ENCODE data around the gene CARNS1. TPM values are rescaled to one million over a fixed set of nuclear protein-coding genes. Genes with fewer than 3 reads are reported as not detected.

Gene CARNS1
- total and polyA plus RNA-seq, 2 of the 8 experiments (the other 6 are each of a cell fraction or from before 2014, with no cell fraction given): 0.82 to 1.1 TPM

GRCh38 chr11:67466367-67466766, 50.9 kb downstream of the CARNS1 start:
- Histone ChIP-seq H2BK5ac (ENCODE audit: low read depth, low read length) (no peak overlapping the region), H4K5ac (ENCODE audit: insufficient read length, low read depth, low read length) (no peak overlapping the region), H3K23ac (ENCODE audit: insufficient read length) (no peak overlapping the region), H4K91ac (replicated peaks; ENCODE audit: insufficient read length, low read length) (no peak overlapping the region), H3K4ac (replicated peaks; ENCODE audit: insufficient read length, low read depth, low read length) (no peak overlapping the region), H3K9ac (replicated peaks in 1 of 4; ENCODE audit: extremely low read depth in 1 of 4, low read depth in 3 of 4, low read length in 3 of 4) (no peak overlapping the region), H3K23me2 (ENCODE audit: low read depth, low read length) (peaks cover 6% of the 10 kb centered on the region), H3K79me2 (ENCODE audit: control insufficient read depth in 1 of 2, insufficient read depth in 2 of 2, low read length in 2 of 2) (peaks cover 0 to 3% of the 10 kb centered on the region in 2 experiments; a peak in 2 of 4 replicates), H3K4me1 (replicated peaks in 1 of 4; ENCODE audit: control insufficient read depth in 3 of 4, insufficient read depth in 4 of 4, low read length in 3 of 4) (peaks cover 2 to 14% (median 6%) of the 10 kb centered on the region in 4 experiments; a peak in 6 of 7 replicates), H2BK15ac (ENCODE audit: low read length) (no peak overlapping the region), H2AFZ (ENCODE audit: low read length) (no peak overlapping the region), H3K27ac (ENCODE audit: low read depth, low read length) (no peak overlapping the region), H3K56ac (replicated peaks; ENCODE audit: insufficient read length, low read depth, low read length) (no peak overlapping the region), H2BK20ac (ENCODE audit: low read length) (no peak overlapping the region), H3K18ac (ENCODE audit: extremely low read depth, low read length) (no peak overlapping the region), H3K27me3 (replicated peaks in 1 of 4; ENCODE audit: control insufficient read depth in 3 of 4, extremely low read depth in 1 of 4, insufficient read depth in 3 of 4, low read length in 3 of 4) (no peaks in the 10 kb centered on the region), H3K79me1 (ENCODE audit: low read depth, low read length) (peaks cover 2% of the 10 kb centered on the region), H2BK120ac (replicated peaks; ENCODE audit: low read depth, low read length) (no peak overlapping the region), H4K20me1 (replicated peaks in 1 of 2; ENCODE audit: control insufficient read depth in 1 of 2, insufficient read depth in 2 of 2, low read length in 2 of 2) (peaks cover 0 to 3% of the 10 kb centered on the region in 2 experiments), H3K4me3 (ENCODE audit: extremely low read depth in 1 of 4, insufficient read depth in 2 of 4, low read depth in 3 of 4, low read length in 4 of 4) (no peak overlapping the region), H3K4me2 (ENCODE audit: insufficient read depth in 1 of 2, low read depth in 2 of 2, low read length in 2 of 2) (no peak overlapping the region), H3K9me3 (ENCODE audit: insufficient read depth in 2 of 2, low read depth in 1 of 2, low read length in 1 of 2) (no peaks in the 10 kb centered on the region), H3K14ac (ENCODE audit: insufficient read length) (no peak overlapping the region), H4K8ac (ENCODE audit: extremely low read depth, insufficient read depth, low read length) (no peak overlapping the region), H2AK5ac (ENCODE audit: low read depth, low read length) (no peak overlapping the region), H2BK12ac (ENCODE audit: low read depth, low read length) (no peak overlapping the region), H3K36me3 (ENCODE audit: control insufficient read depth in 2 of 4, insufficient read depth in 4 of 4, low read length in 3 of 4) (no peaks in the 10 kb centered on the region)
- CTCF ChIA-PET (ENCODE audit: partially characterized antibody): interaction anchor here (1.1 to 2.3 kb wide), 4 partner anchors 65 to 161 kb away, joined by 3 to 15 read pairs (median 6); partner anchors contain the start of gene PPP1CA
- POLR2A ChIA-PET (ENCODE audit: partially characterized antibody): interaction anchor here (0.6 to 2.3 kb wide), 11 partner anchors 10 to 65 kb away, joined by 3 to 15 read pairs (median 6); partner anchors contain the start of genes CABP4, CORO1B, GPR152 and PPP1CA
- no peak for TF ChIP-seq CHD2 (IDR thresholded peaks at IDR 0.05; ENCODE audit: low read length)
- TF ChIP-seq BRCA1 (IDR thresholded peaks at IDR 0.05; ENCODE audit: low read depth, low read length): no peak
- no peak for TF ChIP-seq KDM1A (IDR thresholded peaks at IDR 0.05; ENCODE audit: borderline replicate concordance, low read length)
- TF ChIP-seq KDM4A (IDR thresholded peaks at IDR 0.05; ENCODE audit: low read depth, low read length, severe bottlenecking): no peak
- no peak for TF ChIP-seq YY1 (IDR thresholded peaks at IDR 0.05; ENCODE audit: low read depth, low read length)
- TF ChIP-seq ZNF274 (IDR thresholded peaks at IDR 0.05; ENCODE audit: borderline replicate concordance, extremely low read depth, low read length): no peak
- no peak for TF ChIP-seq TEAD4 (IDR thresholded peaks at IDR 0.05; ENCODE audit: low read depth, low read length)
- WGBS, 2 experiments (ENCODE audit: extremely low coverage in 1 of 2, insufficient coverage in 1 of 2, insufficient read length in 1 of 2, insufficient replicate concordance in 2 of 2, low coverage in 1 of 2, low lambda C conversion rate in 2 of 2, missing lambda C conversion rate in 1 of 2): 75% methylated on average over 5 of the region's 5 CpGs; no CpG with 5 or more reads in 1 of the 2 experiments
- no peak for DNase-seq (ENCODE audit: low read depth in 1 of 2, low spot score in 2 of 2)
- no peak for FAIRE-seq
